ENCODE measurements around the gene GTF3A.
"Not testable (repeated sequence)": the region's sequence is repeated elsewhere in the genome, so short reads cannot be mapped to it uniquely, and the experiment has no call there.

GTF3A gene

DNA sequence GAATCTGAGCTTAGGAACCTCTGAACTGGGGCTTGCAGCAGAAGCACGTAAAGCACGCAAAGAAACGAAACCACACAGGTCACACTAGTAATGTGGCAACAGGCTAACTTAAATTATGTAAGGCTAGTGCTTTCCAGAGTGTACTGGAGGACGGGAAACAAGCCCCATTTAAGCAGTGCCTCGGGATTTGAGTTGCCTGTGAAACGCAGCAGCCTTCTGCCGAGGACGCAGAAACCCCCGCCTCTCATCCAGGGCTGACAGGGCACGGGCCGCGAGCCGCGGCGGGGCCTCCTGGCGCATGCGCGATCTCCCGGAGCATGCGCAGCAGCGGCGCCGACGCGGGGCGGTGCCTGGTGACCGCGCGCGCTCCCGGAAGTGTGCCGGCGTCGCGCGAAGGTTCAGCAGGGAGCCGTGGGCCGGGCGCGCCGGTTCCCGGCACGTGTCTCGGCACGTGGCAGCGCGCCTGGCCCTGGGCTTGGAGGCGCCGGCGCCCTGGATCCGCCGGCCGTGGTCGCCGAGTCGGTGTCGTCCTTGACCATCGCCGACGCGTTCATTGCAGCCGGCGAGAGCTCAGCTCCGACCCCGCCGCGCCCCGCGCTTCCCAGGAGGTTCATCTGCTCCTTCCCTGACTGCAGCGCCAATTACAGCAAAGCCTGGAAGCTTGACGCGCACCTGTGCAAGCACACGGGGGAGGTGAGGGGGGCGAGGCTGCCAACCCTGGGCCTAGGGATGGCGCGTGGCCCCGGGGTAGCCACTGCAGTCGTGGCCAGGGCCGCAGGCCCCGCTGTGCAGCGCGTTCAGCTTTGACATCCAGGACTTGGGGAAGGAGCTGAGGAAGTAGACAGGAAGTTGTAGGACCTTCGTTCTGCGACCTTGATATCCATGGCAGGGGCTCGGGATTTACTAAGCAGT, at the start of gene GTF3A:
Gene GTF3A (plus strand): TSS at position 374 of the 912 bp plus-strand sequence.
- peak; percentile 92 for DNase-seq (ENCODE audit: low spot score)

DNA sequence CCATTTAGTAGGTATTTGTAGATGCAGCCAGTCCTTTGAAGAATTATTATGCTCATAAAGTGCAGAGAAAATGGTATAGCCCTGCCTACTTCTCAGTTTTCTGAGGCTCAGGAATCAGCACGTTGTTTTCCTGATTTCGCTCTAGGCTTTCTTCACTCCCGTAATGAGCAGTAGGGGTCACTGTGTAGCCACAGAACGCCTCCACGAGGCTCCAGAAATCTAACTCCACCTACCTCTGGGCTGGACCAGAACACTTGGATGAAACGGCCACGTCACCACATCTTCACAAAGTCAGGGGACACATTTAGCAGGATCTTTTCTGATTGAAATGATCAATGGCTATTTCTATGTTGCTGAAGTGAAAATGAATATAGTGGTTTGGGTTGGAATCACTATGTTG, 49.8 kb upstream of the GTF3A start:
- peak; percentile 86 for DNase-seq (ENCODE audit: low spot score)

DNA sequence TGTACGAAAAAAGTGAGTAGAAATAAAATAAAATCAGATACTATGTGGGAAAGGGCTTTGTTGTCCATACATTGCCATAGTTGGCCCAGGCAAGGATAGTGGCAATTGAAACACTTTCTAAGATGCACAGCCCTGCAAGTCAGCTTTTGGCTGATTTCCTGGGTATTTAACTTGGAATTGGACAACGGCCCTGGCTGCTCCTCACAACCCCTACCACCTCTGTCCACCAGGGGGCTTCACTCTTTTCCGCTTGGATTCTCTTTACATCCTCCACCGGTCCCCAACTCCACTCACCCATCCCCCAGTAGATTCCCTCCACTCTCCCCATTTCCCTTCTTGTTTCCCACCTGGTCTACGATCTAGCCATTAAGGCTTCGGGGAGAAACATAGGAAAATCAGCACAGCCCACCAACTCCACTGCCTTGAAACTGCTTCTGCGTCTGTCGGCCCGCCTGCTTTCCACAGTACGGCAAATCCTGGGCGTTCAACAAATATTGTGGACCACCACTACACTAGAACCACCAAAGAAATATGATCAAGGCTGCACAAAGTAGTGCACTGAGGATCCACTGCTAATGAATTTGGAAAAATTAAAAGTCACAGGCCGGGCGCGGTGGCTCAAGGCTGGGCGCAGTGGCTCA, 48.6 kb upstream of the GTF3A start:
- DNase-seq (ENCODE audit: low spot score): peak; percentile 58

DNA sequence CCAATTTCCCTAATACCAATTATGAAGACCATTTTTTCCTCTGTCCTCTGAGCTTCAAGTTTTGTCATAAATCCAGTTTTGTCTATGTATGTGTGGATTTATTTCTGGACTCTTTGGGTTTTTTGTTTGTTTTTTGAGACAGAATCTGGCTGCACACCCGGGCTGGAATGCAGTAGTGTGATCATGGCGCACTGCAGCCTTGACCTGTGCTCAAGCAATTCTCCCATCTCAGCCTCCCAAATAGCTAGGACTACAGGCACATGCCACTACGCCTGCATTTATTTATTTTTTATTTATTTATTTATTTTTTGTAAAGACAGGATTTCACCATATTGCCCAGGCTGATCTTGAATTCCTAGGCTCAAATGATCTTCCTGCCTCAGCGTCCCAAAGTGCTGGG, 45.3 kb upstream of the GTF3A start:
- no peak for DNase-seq (ENCODE audit: low spot score)

DNA sequence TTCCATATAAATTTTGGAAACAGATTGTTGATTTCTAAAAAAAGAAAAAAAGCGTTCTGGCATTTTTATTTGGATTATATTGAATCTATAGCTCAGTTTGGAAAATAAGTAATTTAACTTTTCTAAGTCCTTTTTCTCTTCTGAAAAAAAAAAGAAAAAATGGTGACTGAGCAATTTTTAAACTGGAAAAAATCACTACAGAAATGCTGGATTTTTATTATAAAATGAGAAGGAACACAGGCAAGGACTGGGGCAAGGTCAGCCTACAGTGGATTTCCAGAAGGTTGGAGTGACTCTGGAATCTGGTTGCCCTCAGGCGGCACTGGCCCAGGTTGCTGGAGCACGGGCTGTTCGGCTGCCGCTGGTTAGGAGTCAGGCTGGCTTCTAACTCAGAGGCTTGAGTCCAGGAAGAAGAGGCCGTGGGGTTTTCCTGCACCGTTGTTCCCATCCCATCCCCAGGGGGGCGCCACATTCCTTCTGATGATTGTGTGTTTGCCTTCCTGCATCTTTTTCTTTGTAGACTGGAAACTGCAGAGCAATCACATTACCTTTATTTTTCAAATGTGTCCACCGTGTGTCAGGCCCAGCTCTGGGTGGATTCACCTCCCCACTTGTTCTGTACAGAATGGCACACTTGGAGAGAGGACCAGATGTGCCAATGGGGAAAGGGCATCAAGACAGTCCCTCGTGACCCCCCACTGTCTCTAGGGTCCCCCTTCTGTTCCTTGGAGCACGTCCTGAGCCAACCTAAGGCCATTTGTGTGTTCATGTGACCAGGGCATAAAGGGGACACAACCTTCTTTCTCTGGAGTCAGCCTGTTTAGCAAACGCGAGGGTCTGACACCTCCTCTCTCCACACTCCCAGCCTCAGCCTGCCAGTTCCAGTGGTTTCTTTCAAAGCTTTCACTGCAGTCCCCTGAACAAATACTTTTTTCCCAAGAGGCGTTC, 44.5 kb upstream of the GTF3A start:
- peak; percentile 73 for DNase-seq (ENCODE audit: low spot score)

DNA sequence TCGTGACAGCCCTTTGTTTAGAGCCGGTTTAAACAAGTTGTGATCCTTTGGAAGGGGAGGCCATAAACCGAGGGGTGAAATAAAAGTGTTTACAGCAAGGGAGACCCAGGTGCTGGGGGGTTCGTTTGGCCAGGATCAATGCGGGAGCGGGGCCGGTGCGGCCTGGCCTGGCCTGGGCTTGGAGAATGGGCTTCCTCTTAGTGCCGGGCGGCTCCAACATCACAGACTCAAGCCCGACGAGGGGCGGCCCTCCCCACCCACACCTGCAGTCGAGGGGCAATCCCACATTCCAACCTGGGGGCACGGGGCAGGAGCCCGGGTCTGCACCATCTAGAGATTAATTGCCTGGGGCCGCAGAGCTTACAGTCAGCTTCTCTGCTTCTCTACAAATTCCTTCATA, 42.8 kb upstream of the GTF3A start:
- no peak for DNase-seq (ENCODE audit: low spot score)

DNA sequence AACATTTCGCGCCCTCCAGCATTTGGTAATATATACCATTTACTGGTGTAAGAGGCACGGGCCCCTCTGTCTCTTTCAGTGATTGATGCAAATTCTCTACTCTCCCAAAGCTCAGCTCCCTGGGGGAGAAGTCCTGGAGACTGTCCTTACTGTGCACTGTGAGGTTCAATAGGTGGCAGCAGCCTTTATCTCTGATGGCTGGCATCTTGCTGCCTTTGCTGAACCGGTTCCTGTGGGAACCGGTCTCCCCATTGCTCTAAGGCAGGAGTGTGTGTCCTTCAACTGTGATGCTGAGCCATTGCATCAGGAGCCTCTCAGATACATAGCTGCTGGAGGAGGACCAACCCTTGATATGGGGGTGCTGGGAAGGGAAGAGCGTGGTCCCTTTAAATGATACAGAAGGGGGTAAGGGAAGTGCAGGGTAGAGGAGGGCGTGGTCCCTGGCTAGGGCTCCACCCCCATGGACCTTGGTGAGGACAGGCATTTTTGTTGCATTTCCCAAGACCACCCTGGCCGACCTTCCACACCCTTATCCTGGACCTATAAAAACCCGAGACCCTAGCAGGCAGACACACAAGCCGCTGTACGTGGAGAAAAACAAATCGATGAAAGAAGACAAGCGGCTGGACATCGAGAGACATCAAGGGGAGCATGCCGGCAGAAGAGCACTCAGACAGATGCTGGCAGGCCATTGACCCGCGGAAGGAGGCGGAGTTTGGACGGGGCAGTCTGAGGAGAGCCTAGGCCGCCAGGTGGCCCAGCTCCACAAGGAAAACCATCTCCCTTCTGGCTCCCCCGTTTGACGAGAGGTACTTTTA, 41.1 kb upstream of the GTF3A start:
- DNase-seq (ENCODE audit: low spot score): no peak

DNA sequence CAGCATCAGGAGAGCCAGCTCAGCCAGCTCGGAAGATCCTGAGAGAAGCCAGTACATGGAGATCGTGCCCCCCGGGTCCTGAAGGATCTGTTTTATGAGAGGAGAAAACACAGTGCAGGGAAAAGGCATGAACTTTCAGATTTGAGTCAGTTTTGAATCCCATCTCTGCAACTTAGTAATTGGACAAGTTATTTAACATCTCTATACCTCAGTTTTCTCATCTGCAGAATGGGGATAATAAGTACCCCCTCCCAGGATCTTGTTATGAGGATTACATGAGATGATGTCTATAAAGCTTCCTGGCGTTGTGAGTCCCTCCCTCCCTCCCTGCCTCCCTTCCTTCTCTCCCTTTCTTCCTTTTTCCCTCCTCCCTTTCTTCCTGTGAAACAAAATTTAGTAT, 40.1 kb upstream of the GTF3A start:
- no peak for DNase-seq (ENCODE audit: low spot score)

DNA sequence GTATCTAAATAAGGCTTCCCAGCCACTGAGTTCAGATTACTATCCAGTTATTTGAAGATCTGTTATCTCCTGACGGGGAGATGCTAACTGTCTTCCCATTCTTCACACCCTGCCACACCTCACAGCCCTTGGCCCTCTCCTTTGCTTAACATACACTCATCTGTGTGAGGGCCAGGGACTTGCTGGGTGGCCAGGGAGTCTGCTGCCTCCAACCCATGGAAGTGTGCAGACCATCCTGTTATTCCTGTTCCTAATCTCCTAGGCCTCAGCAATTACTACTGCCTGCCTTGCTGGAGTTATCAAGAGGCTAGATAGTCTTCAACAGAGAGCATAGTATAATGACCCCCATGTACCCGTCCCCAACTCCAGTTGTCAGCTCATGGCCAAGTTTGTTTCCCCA, 36.2 kb upstream of the GTF3A start:
- DNase-seq (ENCODE audit: low spot score): no peak

DNA sequence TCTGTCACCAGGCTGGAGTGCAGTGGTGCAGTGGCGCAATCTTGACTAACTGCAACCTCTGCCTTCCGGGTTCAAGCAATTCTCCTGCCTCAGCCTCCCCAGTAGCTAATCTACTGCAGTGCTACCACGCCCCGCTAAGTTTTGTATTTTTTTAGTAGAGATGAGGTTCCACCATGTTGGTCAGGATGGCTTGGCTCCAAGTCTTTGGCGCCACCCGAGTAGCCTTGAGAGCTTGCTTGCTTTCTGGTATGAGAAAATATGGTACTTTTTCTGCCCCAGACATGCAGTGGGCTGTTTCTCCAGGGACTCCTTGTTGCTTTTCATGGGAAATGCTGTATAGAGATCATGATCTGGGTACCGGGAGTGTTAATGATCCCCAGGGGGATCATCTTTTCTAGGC, 34.5 kb upstream of the GTF3A start:
- DNase-seq (ENCODE audit: low spot score): no peak

DNA sequence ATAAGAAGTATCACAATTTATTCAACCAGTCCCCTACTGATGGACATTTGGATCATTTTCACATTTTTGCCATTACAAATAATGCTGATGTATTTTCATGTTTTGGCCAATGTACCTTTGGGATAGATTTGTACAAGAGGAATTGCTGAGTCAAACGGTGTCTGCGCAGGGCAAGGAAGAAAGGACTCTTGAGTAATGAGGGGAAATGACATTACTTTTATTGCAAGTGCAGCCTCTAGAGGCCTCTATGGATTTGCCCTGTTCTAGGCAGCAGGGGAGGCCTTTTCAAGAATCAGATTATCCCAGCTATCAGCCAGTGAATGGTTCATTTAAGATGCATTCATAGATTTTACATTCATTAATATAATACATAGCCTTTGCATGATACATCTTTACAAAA, 32.9 kb upstream of the GTF3A start:
- DNase-seq (ENCODE audit: low spot score): no peak

DNA sequence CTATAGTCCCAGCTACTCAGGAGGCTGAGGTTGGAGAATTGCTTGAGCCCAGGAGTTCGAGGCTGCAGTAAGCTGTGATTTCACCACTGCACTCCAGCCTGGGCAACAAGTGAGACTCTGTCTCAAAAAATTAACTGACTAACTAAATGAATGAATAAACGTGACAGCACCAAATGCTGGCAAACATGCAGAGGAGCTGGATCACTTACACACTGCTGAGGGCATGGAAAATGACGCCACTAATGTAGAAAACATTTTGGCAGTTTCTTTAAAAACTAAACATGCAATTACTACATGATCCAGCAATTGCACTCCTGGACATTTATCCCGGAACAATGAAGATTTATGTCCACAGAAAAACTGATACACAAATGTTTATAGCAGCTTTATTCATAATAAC, 31.3 kb upstream of the GTF3A start:
- DNase-seq (ENCODE audit: low spot score): no peak

DNA sequence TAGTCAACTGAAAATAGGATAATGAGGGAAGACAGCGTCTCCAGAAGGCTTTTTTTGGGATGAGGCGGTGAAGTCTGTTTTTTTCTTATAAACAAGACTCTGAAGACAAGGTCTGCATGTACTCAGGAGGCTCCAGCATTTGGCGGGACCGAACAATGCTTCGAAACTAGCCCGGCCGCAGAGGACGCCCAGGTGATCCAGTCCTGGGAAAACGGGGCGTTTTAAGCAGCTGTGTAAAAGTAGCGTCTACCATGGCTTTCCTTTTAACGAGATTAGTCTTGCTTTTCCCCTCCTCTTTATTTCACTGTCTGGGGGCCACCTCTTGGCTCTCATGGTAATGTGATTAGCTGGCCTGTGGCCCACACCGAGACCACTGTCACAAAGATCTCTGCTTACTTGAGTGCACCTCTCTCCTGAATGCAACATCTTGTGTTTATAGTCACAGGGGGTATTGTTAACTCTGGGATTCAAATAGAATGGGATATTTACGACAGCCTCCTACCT, 29.4 kb upstream of the GTF3A start:
- no peak for DNase-seq (ENCODE audit: low spot score)

DNA sequence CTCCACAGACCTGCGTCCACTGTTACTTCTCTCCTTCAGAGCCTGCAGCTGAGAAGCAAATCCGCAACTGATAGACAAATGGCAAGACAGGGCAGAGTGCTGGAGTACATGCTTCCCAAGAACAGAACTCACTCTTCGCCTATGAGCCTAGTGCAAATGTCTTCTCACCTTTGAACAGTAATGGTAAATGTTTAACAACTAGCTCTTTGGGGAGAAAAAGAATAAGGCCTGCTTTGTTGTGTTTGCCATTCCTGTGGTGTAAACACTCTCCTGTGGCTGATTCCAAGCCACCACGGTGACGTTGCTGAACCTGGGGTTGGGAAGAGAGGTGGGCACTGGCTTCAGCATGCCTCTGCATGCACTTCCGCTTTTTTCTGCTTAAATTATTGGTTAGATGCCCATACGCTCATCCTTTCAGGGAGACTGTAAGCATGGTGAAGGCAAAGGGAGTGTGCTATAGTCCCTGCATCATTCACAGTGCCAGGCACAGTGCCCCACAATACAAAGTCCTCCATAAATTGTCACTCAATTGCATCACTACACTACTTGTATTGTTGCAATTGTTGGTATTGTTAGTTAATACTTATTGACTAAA, 28.1 kb upstream of the GTF3A start:
- DNase-seq (ENCODE audit: low spot score): no peak

DNA sequence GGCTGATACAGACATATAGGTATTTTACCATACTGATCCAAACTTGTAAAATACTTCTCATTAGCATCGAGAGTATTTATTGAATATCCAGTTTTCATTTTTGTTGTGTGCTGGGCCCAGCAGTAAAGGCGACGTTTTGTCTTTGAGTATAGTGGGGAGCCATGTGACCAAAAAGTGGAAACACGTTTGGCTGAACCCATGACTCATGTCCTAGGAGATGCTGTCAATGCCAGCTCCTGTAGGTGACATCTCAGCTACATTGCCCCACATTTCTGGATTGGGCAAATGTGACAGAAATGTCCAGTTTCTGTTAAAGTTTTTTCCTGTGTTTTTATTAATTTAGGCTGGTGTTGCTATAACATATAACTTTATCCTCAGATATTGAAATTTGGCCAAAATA, 26.1 kb upstream of the GTF3A start:
- DNase-seq (ENCODE audit: low spot score): no peak

DNA sequence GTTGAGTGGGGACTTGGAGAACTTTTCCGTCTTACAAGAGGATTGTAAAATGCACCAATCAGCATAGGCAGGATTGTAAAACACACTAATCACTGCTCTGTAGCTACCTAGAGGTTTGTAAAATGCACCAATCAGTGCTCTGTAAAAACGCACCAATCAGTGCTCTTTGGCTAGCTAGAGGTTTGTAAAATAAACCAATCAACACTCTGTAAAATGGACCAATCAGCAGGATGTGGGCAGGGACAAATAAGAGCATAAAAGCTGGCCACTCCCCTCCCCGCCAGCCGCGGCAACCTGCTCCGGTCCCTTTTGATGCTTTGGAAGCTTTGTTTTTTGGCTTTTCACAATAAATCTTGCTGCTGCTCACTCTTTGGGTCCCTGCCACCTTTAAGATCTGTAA, 24.0 kb upstream of the GTF3A start:
- not testable (repeated sequence) for DNase-seq (ENCODE audit: low spot score)

DNA sequence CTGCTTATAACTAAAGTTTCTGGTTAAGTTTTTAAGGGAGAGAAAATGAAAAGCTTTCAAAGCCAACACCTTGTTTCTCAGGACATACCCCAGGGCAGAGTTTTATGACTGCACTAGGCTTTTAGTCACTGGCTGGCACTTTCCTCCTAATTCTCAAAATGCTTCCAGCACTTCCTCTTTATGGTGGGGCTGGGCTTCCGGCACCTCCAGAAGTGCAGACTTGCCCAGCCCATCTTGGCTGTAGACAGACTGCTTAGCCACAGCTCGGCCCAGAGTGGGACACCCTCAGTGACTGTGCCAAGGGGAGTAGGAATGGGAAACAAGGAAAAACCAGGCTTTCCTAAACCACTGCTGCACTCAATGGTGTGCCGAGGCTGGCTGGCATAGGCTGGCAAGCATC, 23.2 kb upstream of the GTF3A start:
- DNase-seq (ENCODE audit: low spot score): no peak

DNA sequence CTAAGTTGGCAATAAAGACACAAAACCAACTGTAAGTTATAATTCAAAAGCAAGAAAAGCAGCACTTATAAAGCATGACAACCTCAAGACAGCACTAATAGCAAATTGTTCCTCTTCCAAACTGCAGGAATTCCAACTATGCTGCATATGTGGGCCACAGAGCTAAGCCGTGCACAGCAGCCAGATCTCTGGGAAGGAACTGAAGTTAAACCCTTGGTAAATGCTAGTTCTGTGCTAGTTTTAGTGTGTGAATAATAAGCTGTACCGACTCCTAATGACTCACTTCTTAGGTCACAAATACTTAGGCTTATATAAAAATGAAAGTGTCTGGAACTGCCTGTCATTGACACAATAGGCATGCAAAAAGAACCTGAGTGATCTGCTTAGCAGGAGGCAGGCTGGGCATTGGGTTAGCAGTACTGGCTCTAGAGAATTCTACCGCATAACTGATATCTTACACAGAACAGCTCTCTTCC, 21.2 kb upstream of the GTF3A start:
- DNase-seq (ENCODE audit: low spot score): no peak

DNA sequence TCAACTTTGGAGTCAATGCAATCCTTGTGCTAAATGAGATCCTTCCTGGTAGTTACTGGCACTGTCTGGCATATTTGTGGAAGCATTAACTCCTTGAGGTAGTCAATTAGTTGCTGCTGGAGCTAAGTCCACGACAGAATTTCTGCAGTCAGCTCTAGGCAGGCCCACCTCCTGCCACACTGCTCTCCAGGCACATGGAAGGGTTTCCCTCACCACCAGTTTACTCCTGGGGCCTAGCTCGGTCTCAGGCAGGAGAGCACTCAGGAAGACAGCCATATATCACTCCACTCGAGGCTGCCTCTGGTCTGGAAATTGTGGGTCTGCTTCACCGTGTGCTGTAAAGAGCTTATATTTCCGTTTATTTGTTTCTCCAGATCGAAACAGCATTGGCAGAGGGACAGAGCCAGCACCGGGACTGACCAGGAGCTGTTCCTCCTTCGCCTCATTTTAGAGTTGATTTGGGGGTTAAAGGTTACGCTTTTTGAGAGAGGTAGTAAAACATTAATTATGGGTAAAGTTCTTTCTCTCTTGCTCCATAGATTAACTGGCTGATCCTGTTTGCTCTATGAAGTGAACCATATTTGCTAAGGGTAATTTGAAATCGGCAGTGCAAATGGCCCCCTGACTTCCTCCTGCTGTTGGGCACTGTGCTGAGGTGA, 20.6 kb upstream of the GTF3A start:
- DNase-seq (ENCODE audit: low spot score): no peak

DNA sequence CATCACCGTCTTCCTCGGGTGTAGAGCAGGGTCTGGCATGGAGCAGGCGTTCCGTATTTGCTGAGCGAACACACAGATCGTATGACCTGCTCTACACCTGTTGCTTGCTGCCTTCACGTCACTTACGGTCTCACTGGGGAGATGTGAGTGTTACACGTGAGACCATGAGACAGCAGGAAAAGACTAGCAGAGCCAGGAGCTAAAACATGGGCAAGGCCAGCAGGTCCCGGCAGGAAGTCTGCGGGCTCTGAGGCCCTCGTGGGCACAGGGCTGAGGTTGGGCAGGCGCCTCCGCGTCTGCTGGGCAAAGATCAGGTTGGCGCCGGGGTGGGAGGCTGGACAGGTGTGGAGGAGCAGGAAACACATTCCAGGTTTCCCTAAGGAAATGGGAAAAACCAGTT, 19.7 kb upstream of the GTF3A start:
- DNase-seq (ENCODE audit: low spot score): no peak

Measured in NAMALWA (cell line).